IMR-90 (cell line): ENCODE data around the gene AFAP1L1. TPM values are rescaled to one million over a fixed set of nuclear protein-coding genes. Genes with fewer than 3 reads are reported as not detected.

Source experiments
- ATAC-seq: fragments of 200-7000 bp; cut with Tn5 transposase; 2 replicates; pipeline ENCODE4 v1.9.1; 2020; ENCODE audit warnings: low read depth, mild to moderate bottlenecking, moderate library complexity
- BruUV-seq: library from RNA; stranded (reverse); fragments of 400-500 nt; replicated peaks from 2 replicates; lab custom pipeline; 2021; lab: Mats Ljungman, UMichigan
- CTCF ChIA-PET: fragments of 300-600 bp; formaldehyde crosslinking; extraction: SDS; loops from one replicate; lab custom pipeline; 2021; ENCODE audit warnings: antibody characterized with exemption; lab: Yijun Ruan, JAX
- POLR2A ChIA-PET: fragments of 300-600 bp; sonication (Branson Sonifier 250); formaldehyde crosslinking; loops from one replicate; lab custom pipeline; 2022; ENCODE audit warnings: antibody characterized with exemption; ENCODE audit not compliant: unreplicated experiment; lab: Charles Lee
- DNase-seq: peaks from one replicate; pipeline ENCODE4 v3.0.0; 2013
- H2AFZ ChIP-seq: replicated peaks from 2 replicates; pipeline ENCODE3; 2013; ENCODE audit warnings: low read length, mild to moderate bottlenecking; ENCODE audit not compliant: poor library complexity
- H2AK5ac ChIP-seq: 2 replicates; pipeline ENCODE4 v1.6.1; 2013; ENCODE audit warnings: low read depth, low read length, inconsistent platforms
- H2AK9ac ChIP-seq: replicated peaks from 2 replicates; pipeline ENCODE3; 2013; ENCODE audit warnings: mild to moderate bottlenecking, low read depth, low read length, moderate library complexity; ENCODE audit not compliant: poor library complexity
- H2BK120ac ChIP-seq: 2 replicates; pipeline ENCODE4 v1.6.1; 2013; ENCODE audit warnings: low read depth, low read length, inconsistent platforms
- H2BK15ac ChIP-seq: 3 replicates; pipeline ENCODE4 v1.6.1; 2013; ENCODE audit warnings: low read depth, low read length, inconsistent platforms
- H2BK20ac ChIP-seq: 2 replicates; pipeline ENCODE4 v1.6.1; 2013; ENCODE audit warnings: low read depth, mild to moderate bottlenecking, inconsistent platforms, low read length, moderate library complexity
- H2BK5ac ChIP-seq: 2 replicates; pipeline ENCODE4 v1.6.1; 2013; ENCODE audit warnings: mild to moderate bottlenecking, low read depth, low read length, inconsistent platforms; ENCODE audit not compliant: poor library complexity, severe bottlenecking
- H3K14ac ChIP-seq: replicated peaks from 2 replicates; pipeline ENCODE4 v1.6.1; 2013; ENCODE audit warnings: low read depth, low read length, inconsistent platforms
- H3K18ac ChIP-seq: 2 replicates; pipeline ENCODE4 v1.6.1; 2013; ENCODE audit warnings: low read depth, low read length, control low read depth
- H3K23ac ChIP-seq: 2 replicates; pipeline ENCODE4 v1.6.1; 2013; ENCODE audit warnings: low read depth, low read length, inconsistent platforms
- H3K27ac ChIP-seq: 2 replicates; pipeline ENCODE4 v1.5.1; 2013; ENCODE audit warnings: mild to moderate bottlenecking, control low read depth, low read length; ENCODE audit not compliant: insufficient read depth
- H3K27me3 ChIP-seq: 2 replicates; pipeline ENCODE4 v1.6.1; 2013; ENCODE audit warnings: low read length; ENCODE audit not compliant: control insufficient read depth, insufficient read depth
- H3K36me3 ChIP-seq: 2 replicates; pipeline ENCODE4 v1.6.1; 2013; ENCODE audit warnings: low read length, mixed read lengths; ENCODE audit not compliant: control insufficient read depth, insufficient read depth
- H3K4ac ChIP-seq: 2 replicates; pipeline ENCODE4 v1.6.1; 2013; ENCODE audit warnings: low read depth, low read length, inconsistent platforms
- H3K4me1 ChIP-seq: 2 replicates; pipeline ENCODE4 v1.6.1; 2013; ENCODE audit warnings: low read length, mixed read lengths; ENCODE audit not compliant: control insufficient read depth, insufficient read depth
- H3K4me2 ChIP-seq: 2 replicates; pipeline ENCODE4 v1.6.1; 2013; ENCODE audit warnings: low read depth, mild to moderate bottlenecking, control low read depth, low read length, moderate library complexity
- H3K4me3 ChIP-seq: 2 replicates; pipeline ENCODE4 v1.5.1; 2013; ENCODE audit warnings: low read depth, mild to moderate bottlenecking, control low read depth, low read length, moderate library complexity; ENCODE audit not compliant: insufficient read depth
- H3K56ac ChIP-seq: 2 replicates; pipeline ENCODE4 v1.6.1; 2013; ENCODE audit warnings: low read length, inconsistent platforms; ENCODE audit not compliant: insufficient read depth; ENCODE audit errors: extremely low read depth
- H3K79me1 ChIP-seq, 2 experiments: 2 replicates each; pipeline ENCODE4 v1.6.1; 2013; ENCODE audit warnings: low read length in 2 of 2, inconsistent platforms in 1 of 2, low read depth in 1 of 2
- H3K9ac ChIP-seq: 2 replicates; pipeline ENCODE4 v1.6.1; 2013; ENCODE audit warnings: low read depth, low read length, control low read depth
- H3K9me1 ChIP-seq: 2 replicates; pipeline ENCODE4 v1.6.1; 2013; ENCODE audit warnings: low read length, inconsistent platforms; ENCODE audit not compliant: insufficient read depth
- H3K9me3 ChIP-seq: 2 replicates; pipeline ENCODE4 v1.6.1; 2013; ENCODE audit warnings: low read length; ENCODE audit not compliant: control insufficient read depth, insufficient read depth
- H4K20me1 ChIP-seq: 2 replicates; pipeline ENCODE4 v1.6.1; 2013; ENCODE audit warnings: low read length, inconsistent platforms; ENCODE audit not compliant: insufficient read depth
- H4K5ac ChIP-seq: 2 replicates; pipeline ENCODE4 v1.6.1; 2013; ENCODE audit warnings: mild to moderate bottlenecking, low read depth, low read length, control low read depth
- H4K8ac ChIP-seq, 2 experiments: 2 replicates each; pipeline ENCODE4 v1.6.1; 2013; ENCODE audit warnings: low read depth in 2 of 2, low read length in 2 of 2, control low read depth in 1 of 2, inconsistent platforms in 1 of 2
- H4K91ac ChIP-seq: 2 replicates; pipeline ENCODE4 v1.6.1; 2013; ENCODE audit warnings: low read depth, low read length, inconsistent platforms; ENCODE audit not compliant: insufficient read depth
- CEBPB ChIP-seq: IDR thresholded peaks from 2 replicates; pipeline ENCODE4 v1.6.1; 2012; ENCODE audit warnings: low read depth, low read length, improper control_type of control experiment
- CHD1 ChIP-seq: IDR thresholded peaks from 2 replicates; pipeline ENCODE4 v1.6.1; 2012; ENCODE audit warnings: low read depth, low read length, improper control_type of control experiment
- CTCF ChIP-seq: conservative IDR thresholded peaks from 2 replicates; pipeline ENCODE4 v1.5.1; 2012; ENCODE audit warnings: mild to moderate bottlenecking, low read depth, low read length, improper control_type of control experiment
- ELK1 ChIP-seq: fragments of 150-350 bp; IDR thresholded peaks from 2 replicates; pipeline ENCODE4 v1.6.1; 2016; ENCODE audit warnings: low read depth, mild to moderate bottlenecking, low read length, moderate library complexity, borderline replicate concordance
- MAZ ChIP-seq: IDR thresholded peaks from 2 replicates; pipeline ENCODE4 v1.6.1; 2012; ENCODE audit warnings: low read depth, mild to moderate bottlenecking, low read length, improper control_type of control experiment, moderate library complexity, borderline replicate concordance
- MXI1 ChIP-seq: IDR thresholded peaks from 2 replicates; pipeline ENCODE4 v1.6.1; 2012; ENCODE audit warnings: low read depth, mild to moderate bottlenecking, low read length, moderate library complexity, borderline replicate concordance
- NFE2L2 ChIP-seq: fragments of 150-350 bp; IDR thresholded peaks from 2 replicates; pipeline ENCODE4 v1.6.1; 2016; ENCODE audit warnings: low read depth, mild to moderate bottlenecking, low read length
- POLR2A ChIP-seq: IDR thresholded peaks from 2 replicates; pipeline ENCODE4 v1.6.1; 2012; ENCODE audit warnings: mild to moderate bottlenecking, low read depth, low read length
- RAD21 ChIP-seq: IDR thresholded peaks from 2 replicates; pipeline ENCODE4 v1.6.1; 2012; ENCODE audit warnings: low read length, improper control_type of control experiment
- RCOR1 ChIP-seq: IDR thresholded peaks from 2 replicates; pipeline ENCODE4 v1.6.1; 2012; ENCODE audit warnings: mild to moderate bottlenecking, low read length, improper control_type of control experiment; ENCODE audit not compliant: insufficient replicate concordance
- RFX5 ChIP-seq: IDR thresholded peaks from 2 replicates; pipeline ENCODE4 v1.8.0; 2012; ENCODE audit warnings: low read depth, mild to moderate bottlenecking, low read length, moderate library complexity
- SMC3 ChIP-seq: fragments of 150-350 bp; IDR thresholded peaks from 2 replicates; pipeline ENCODE4 v1.6.1; 2016; ENCODE audit warnings: low read depth, mild to moderate bottlenecking, antibody characterized with exemption, low read length, moderate library complexity
- WGBS, 2 experiments: methylation state at CpG; one replicate each; pipeline versions ENCODE4 v1.1.5 to v1.1.7; 2013; ENCODE audit warnings: missing lambda C conversion rate in 2 of 2; ENCODE audit not compliant: insufficient read length in 1 of 2; ENCODE audit errors: extremely low coverage in 2 of 2; 5-methylcytosine and 5-hydroxymethylcytosine counted together
- dilution Hi-C: fragments of 300-500 bp; cut with HindIII; formaldehyde crosslinking; loops from one replicate; pipeline ENCODE4 v1.14.3; 2018; ENCODE audit warnings: low sequenced_read_pairs; ENCODE audit not compliant: unreplicated experiment
- in situ Hi-C: fragments of 300-500 bp; cut with MboI; formaldehyde crosslinking; loops from 3 replicates; pipeline ENCODE4 v1.14.3; 2019; ENCODE audit warnings: low sequenced_read_pairs, inconsistent platforms, mixed read lengths
- intact Hi-C: fragments of 100-400 bp; cut with micrococcal nuclease; formaldehyde crosslinking; loops from 2 replicates; pipeline ENCODE4 v1.10.0; 2022
- polyA plus RNA-seq, 3 experiments: library from polyadenylated mRNA; depleted of rRNA; stranded (reverse); fragments of >200 nt; gene quantifications; 2 replicates each; pipeline ENCODE4 v1.2.3, GENCODE V29; 2012; ENCODE audit warnings: low replicate concordance in 1 of 3
- total RNA-seq: library from RNA; depleted of rRNA; stranded (reverse); fragments of >200 nt; gene quantifications from 2 replicates; pipeline ENCODE4 v1.2.3, GENCODE V29; 2012

Gene AFAP1L1
- total and polyA plus RNA-seq, 2 of the 4 experiments (the other 2 are of a cell fraction): 3.3 to 5.7 TPM

- no peak overlapping the region for H3K4me3 ChIP-seq
- H3K4me1 ChIP-seq: no peaks in the 10 kb centered on the region
- no peak overlapping the region for H2AFZ ChIP-seq
- H3K27me3 ChIP-seq: no peaks in the 10 kb centered on the region
- no peak overlapping the region for H2BK15ac ChIP-seq
- TF ChIP-seq CHD1: no peak
- TF ChIP-seq RCOR1: no peak
- no peak for TF ChIP-seq CTCF
- TF ChIP-seq SMC3: no peak
- no peak for TF ChIP-seq RFX5
- TF ChIP-seq NFE2L2: no peak
- TF ChIP-seq RAD21: no peak
- no peak for TF ChIP-seq ELK1
- no peak for TF ChIP-seq CEBPB
- no peak for TF ChIP-seq POLR2A
- TF ChIP-seq MXI1: no peak
- TF ChIP-seq MAZ: no peak
- H3K36me3 ChIP-seq: peaks cover 67% of the 10 kb centered on the region
- H3K27ac ChIP-seq: no peak overlapping the region
- no peak overlapping the region for H2BK5ac ChIP-seq
- intact Hi-C loops (no loop called here), in situ Hi-C loops (loop anchor here (25.0 kb wide), 1 partner anchor 810 kb away; no protein-coding TSS in a partner anchor), dilution Hi-C loops (no loop called here)
- no peak overlapping the region for H3K23ac ChIP-seq
- H4K5ac ChIP-seq: no peak overlapping the region
- BruUV-seq: no TSS peak
- H2BK20ac ChIP-seq: no peak overlapping the region
- no peak overlapping the region for H3K9ac ChIP-seq
- no peak overlapping the region for H2BK120ac ChIP-seq
- no peak overlapping the region for H3K18ac ChIP-seq
- ChIA-PET POLR2A (interaction anchor here (0.5 kb wide), 1 partner anchor 73 kb away, joined by 4 read pairs; no protein-coding TSS in a partner anchor), CTCF (interaction anchor here (1.4 kb wide), 1 partner anchor 14 kb away, joined by 3 read pairs; no protein-coding TSS in a partner anchor)
- no peaks in the 10 kb centered on the region; a peak in 1 of 4 replicates for H3K79me1 ChIP-seq
- H2AK9ac ChIP-seq: no peak overlapping the region
- no peak for DNase-seq
- no peak overlapping the region for H4K91ac ChIP-seq
- H3K9me1 ChIP-seq: peaks cover 11% of the 10 kb centered on the region; the same call in 1 of the 2 replicates
- no peak for ATAC-seq
- H4K8ac ChIP-seq: no peak overlapping the region
- no peak overlapping the region for H3K4ac ChIP-seq
- no peak overlapping the region for H3K56ac ChIP-seq
- H3K4me2 ChIP-seq: no peak overlapping the region
- WGBS, 2 experiments: no CpG with 5 or more reads among the region's 4 CpGs
- no peak overlapping the region for H2AK5ac ChIP-seq
- H3K9me3 ChIP-seq: no peaks in the 10 kb centered on the region; the same call in 1 of the 2 replicates
- H3K14ac ChIP-seq: no peak overlapping the region
- H4K20me1 ChIP-seq: no peaks in the 10 kb centered on the region
Observed at GRCh38 chr5:149246906-149247305, 24.8 kb upstream of the AFAP1L1 start.
